HEK293 (cell line): ENCODE data around the gene TJP3.

Source experiments
- CTCF ChIA-PET: fragments of 350-600 bp; formaldehyde crosslinking; extraction: SDS; loops from one replicate; lab custom pipeline; 2021; ENCODE audit warnings: antibody characterized with exemption; lab: Yijun Ruan, JAX
- POLR2A ChIA-PET: fragments of 300-600 bp; formaldehyde crosslinking; extraction: SDS; loops from one replicate; lab custom pipeline; 2020; ENCODE audit warnings: antibody characterized with exemption, inconsistent platforms; lab: Yijun Ruan, JAX
- H3K27ac ChIP-seq: fragments of 200-500 bp; sonication (Bioruptor generic); 2 replicates; pipeline ENCODE4 v1.5.1; 2014; ENCODE audit warnings: low read depth, low read length, control low read depth, inconsistent platforms; ENCODE audit errors: extremely low read depth
- H3K36me3 ChIP-seq, 2 experiments: fragments of 200-500 bp in 1 of 2; sonication (Bioruptor generic) in 1 of 2; 1 replicate in 1 of 2; 2 replicates in 1 of 2; pipeline ENCODE4 v1.5.1; 2014 to 2017; ENCODE audit warnings: inconsistent platforms in 2 of 2, low read length in 2 of 2; ENCODE audit not compliant: control insufficient read depth in 2 of 2, insufficient read depth in 1 of 2
- H3K4me1 ChIP-seq: fragments of 200-500 bp; sonication (Bioruptor generic); 2 replicates; pipeline ENCODE4 v1.5.1; 2014; ENCODE audit warnings: mild to moderate bottlenecking, low read length, inconsistent platforms; ENCODE audit not compliant: control insufficient read depth, insufficient read depth
- H3K4me3 ChIP-seq: 2 replicates; pipeline ENCODE4 v1.5.1; 2011; ENCODE audit warnings: low read depth, mild to moderate bottlenecking, control low read depth, low read length, moderate library complexity
- H3K9me3 ChIP-seq: fragments of 200-500 bp; sonication (Bioruptor generic); 2 replicates; pipeline ENCODE4 v1.5.1; 2014; ENCODE audit warnings: low read depth, low read length, inconsistent platforms; ENCODE audit not compliant: control insufficient read depth, insufficient read depth
- BCL11A ChIP-seq: fragments of 450-650 bp; formaldehyde crosslinking; IDR thresholded peaks from 2 replicates; pipeline ENCODE4 v1.5.1; 2016; ENCODE audit warnings: low read depth, missing biosample characterization, missing genetic modification characterization
- BCL11B ChIP-seq: fragments of 450-650 bp; formaldehyde crosslinking; IDR thresholded peaks from 2 replicates; pipeline ENCODE4 v1.5.1; 2016; ENCODE audit warnings: low read depth, missing biosample characterization, missing genetic modification characterization
- IKZF3 ChIP-seq: fragments of 450-650 bp; IDR thresholded peaks from 2 replicates; pipeline ENCODE4 v1.5.0; 2018; ENCODE audit warnings: missing biosample characterization, mild to moderate bottlenecking, missing genetic modification characterization, moderate library complexity
- SP3 ChIP-seq: fragments of 450-650 bp; formaldehyde crosslinking; IDR thresholded peaks from 2 replicates; pipeline ENCODE4 v1.5.1; 2016; ENCODE audit warnings: missing biosample characterization, missing genetic modification characterization
- ZFP69B ChIP-seq: fragments of 450-650 bp; formaldehyde crosslinking; IDR thresholded peaks from 2 replicates; pipeline ENCODE4 v1.5.1; 2016; ENCODE audit warnings: missing biosample characterization, missing genetic modification characterization
- ZIC2 ChIP-seq: fragments of 450-650 bp; formaldehyde crosslinking; IDR thresholded peaks from 2 replicates; pipeline ENCODE4 v1.5.1; 2016; ENCODE audit warnings: missing biosample characterization, missing genetic modification characterization
- ZNF19 ChIP-seq: fragments of 450-650 bp; formaldehyde crosslinking; IDR thresholded peaks from 2 replicates; pipeline ENCODE4; 2016; ENCODE audit warnings: missing biosample characterization, missing genetic modification characterization, low read depth
- ZNF585B ChIP-seq: fragments of 450-650 bp; formaldehyde crosslinking; IDR thresholded peaks from 2 replicates; pipeline ENCODE4 v1.5.1; 2016; ENCODE audit warnings: missing biosample characterization, missing genetic modification characterization
- ZNF768 ChIP-seq: fragments of 450-650 bp; formaldehyde crosslinking; IDR thresholded peaks from 2 replicates; pipeline ENCODE4 v1.5.1; 2018; ENCODE audit warnings: missing biosample characterization, mild to moderate bottlenecking, missing genetic modification characterization
- ZXDB ChIP-seq: fragments of 450-650 bp; formaldehyde crosslinking; IDR thresholded peaks from 2 replicates; pipeline ENCODE4 v1.5.1; 2016; ENCODE audit warnings: missing biosample characterization, missing genetic modification characterization
- TF ChIP-seq, protein P1 (sequence below): fragments of 450-650 bp; formaldehyde crosslinking; IDR thresholded peaks from 2 replicates; pipeline ENCODE4 v1.5.1; 2016; ENCODE audit warnings: missing biosample characterization, missing genetic modification characterization
- TF ChIP-seq, protein P2 (sequence below): fragments of 450-650 bp; formaldehyde crosslinking; IDR thresholded peaks from 2 replicates; pipeline ENCODE4 v1.5.1; 2016; ENCODE audit warnings: missing biosample characterization, missing genetic modification characterization
- TF ChIP-seq, protein P3 (sequence below): fragments of 450-650 bp; formaldehyde crosslinking; IDR thresholded peaks from 2 replicates; pipeline ENCODE4 v1.5.1; 2016; ENCODE audit warnings: missing biosample characterization, missing genetic modification characterization
- TF ChIP-seq, protein P4 (sequence below): fragments of 450-650 bp; formaldehyde crosslinking; IDR thresholded peaks from 2 replicates; pipeline ENCODE4 v1.5.1; 2016; ENCODE audit warnings: missing biosample characterization, missing genetic modification characterization

The TJP3 gene

DNA sequence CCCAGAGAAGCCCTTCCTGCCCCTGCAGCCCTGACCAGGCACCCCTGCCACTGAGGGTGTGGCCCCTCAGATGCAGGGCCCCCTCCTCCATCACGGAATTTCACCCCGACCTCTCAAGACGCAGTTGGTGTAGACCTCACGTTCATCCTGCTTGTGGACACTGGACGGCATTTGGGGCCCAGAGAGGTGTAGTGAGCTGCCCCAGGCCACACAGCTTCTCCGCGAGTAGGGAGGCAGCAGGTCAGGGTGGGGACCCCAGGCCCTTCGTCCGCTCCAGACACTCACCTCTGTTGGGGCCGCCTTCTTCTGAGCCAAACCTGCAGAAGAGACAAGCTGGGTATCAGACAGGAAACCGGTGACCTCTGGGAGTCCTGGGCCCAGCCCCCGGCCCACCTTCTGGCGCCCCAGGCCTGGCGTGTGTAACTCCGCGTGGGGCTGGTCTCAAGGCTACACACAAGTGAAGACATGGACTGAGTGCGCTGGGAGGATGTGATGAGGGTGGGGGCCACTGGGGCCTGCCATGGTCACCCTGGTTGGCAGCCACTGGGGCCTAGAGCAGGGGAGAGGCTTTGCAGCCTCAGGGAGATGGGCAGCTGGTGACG is 41.0 kb upstream of the TJP3 start:
- H3K9me3 ChIP-seq: no peaks in the 10 kb centered on the region
- no peak overlapping the region for H3K27ac ChIP-seq
- H3K36me3 ChIP-seq: peaks cover 0 to 26% of the 10 kb centered on the region in 2 experiments; a peak in 2 of 3 replicates
- CTCF ChIA-PET: interaction anchor here (0.6 to 3.5 kb wide), 11 partner anchors 25 to 182 kb away, joined by 3 to 25 read pairs (median 5); partner anchors contain the start of gene PIP5K1C
- POLR2A ChIA-PET: interaction anchor here (1.8 kb wide), 1 partner anchor 302 kb away, joined by 3 read pairs; no protein-coding TSS in a partner anchor
- TF ChIP-seq ZNF19 (no peak), ZXDB (tag by site-specific recombination) (0 out of 2 replicates have a peak, but pooled peaks have one; percentile 24), ZNF768 (tag by site-specific recombination) (peak; percentile 85; the same call in 1 of the 2 replicates)
- no peaks in the 10 kb centered on the region for H3K4me1 ChIP-seq
- H3K4me3 ChIP-seq: no peak overlapping the region

DNA sequence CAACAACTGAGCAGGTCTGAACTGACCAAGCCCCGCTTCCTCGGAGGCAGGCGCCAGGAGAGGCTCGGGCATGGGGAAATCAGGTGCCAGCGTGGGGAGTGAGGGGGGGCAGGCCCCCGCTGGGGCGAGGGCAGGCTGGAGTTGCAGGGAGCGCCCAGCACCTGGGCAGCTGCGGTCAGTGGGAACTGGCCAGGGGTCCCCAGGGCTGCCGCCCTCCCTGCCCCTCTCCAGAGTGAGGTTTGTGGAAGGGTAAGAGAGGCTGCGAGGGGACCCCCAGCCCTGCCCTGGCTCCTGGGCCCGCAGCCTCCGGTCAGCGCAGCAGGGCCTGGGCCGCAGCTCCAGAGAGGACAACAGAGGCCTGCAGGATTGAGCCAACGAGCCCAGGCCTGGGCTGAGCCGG is 40.4 kb upstream of the TJP3 start:
- Histone ChIP-seq H3K9me3 (no peaks in the 10 kb centered on the region), H3K4me3 (no peak overlapping the region), H3K36me3 (peaks cover 0 to 24% of the 10 kb centered on the region in 2 experiments; a peak in 2 of 3 replicates), H3K27ac (no peak overlapping the region), H3K4me1 (no peaks in the 10 kb centered on the region)
- POLR2A ChIA-PET: interaction anchor here (1.8 kb wide), 1 partner anchor 301 kb away, joined by 3 read pairs; no protein-coding TSS in a partner anchor
- TF ChIP-seq, protein P1, sequence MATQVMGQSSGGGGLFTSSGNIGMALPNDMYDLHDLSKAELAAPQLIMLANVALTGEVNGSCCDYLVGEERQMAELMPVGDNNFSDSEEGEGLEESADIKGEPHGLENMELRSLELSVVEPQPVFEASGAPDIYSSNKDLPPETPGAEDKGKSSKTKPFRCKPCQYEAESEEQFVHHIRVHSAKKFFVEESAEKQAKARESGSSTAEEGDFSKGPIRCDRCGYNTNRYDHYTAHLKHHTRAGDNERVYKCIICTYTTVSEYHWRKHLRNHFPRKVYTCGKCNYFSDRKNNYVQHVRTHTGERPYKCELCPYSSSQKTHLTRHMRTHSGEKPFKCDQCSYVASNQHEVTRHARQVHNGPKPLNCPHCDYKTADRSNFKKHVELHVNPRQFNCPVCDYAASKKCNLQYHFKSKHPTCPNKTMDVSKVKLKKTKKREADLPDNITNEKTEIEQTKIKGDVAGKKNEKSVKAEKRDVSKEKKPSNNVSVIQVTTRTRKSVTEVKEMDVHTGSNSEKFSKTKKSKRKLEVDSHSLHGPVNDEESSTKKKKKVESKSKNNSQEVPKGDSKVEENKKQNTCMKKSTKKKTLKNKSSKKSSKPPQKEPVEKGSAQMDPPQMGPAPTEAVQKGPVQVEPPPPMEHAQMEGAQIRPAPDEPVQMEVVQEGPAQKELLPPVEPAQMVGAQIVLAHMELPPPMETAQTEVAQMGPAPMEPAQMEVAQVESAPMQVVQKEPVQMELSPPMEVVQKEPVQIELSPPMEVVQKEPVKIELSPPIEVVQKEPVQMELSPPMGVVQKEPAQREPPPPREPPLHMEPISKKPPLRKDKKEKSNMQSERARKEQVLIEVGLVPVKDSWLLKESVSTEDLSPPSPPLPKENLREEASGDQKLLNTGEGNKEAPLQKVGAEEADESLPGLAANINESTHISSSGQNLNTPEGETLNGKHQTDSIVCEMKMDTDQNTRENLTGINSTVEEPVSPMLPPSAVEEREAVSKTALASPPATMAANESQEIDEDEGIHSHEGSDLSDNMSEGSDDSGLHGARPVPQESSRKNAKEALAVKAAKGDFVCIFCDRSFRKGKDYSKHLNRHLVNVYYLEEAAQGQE (tag by site-specific recombination): no peak
- TF ChIP-seq ZFP69B (no peak), ZIC2 (no peak), BCL11A (tag by site-specific recombination) (no peak), IKZF3 (tag by site-specific recombination) (no peak), BCL11B (tag by site-specific recombination) (no peak), ZNF585B (tag by site-specific recombination) (no peak)
- TF ChIP-seq, protein P2, sequence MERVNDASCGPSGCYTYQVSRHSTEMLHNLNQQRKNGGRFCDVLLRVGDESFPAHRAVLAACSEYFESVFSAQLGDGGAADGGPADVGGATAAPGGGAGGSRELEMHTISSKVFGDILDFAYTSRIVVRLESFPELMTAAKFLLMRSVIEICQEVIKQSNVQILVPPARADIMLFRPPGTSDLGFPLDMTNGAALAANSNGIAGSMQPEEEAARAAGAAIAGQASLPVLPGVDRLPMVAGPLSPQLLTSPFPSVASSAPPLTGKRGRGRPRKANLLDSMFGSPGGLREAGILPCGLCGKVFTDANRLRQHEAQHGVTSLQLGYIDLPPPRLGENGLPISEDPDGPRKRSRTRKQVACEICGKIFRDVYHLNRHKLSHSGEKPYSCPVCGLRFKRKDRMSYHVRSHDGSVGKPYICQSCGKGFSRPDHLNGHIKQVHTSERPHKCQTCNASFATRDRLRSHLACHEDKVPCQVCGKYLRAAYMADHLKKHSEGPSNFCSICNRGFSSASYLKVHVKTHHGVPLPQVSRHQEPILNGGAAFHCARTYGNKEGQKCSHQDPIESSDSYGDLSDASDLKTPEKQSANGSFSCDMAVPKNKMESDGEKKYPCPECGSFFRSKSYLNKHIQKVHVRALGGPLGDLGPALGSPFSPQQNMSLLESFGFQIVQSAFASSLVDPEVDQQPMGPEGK (tag by site-specific recombination): no peak
- TF ChIP-seq, protein P3, sequence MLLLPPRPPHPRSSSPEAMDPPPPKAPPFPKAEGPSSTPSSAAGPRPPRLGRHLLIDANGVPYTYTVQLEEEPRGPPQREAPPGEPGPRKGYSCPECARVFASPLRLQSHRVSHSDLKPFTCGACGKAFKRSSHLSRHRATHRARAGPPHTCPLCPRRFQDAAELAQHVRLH (tag by site-specific recombination): no peak
- CTCF ChIA-PET: interaction anchor here (1.3 to 3.5 kb wide), 5 partner anchors 32 to 51 kb away, joined by 3 to 25 read pairs (median 5); partner anchors contain the start of gene PIP5K1C

DNA sequence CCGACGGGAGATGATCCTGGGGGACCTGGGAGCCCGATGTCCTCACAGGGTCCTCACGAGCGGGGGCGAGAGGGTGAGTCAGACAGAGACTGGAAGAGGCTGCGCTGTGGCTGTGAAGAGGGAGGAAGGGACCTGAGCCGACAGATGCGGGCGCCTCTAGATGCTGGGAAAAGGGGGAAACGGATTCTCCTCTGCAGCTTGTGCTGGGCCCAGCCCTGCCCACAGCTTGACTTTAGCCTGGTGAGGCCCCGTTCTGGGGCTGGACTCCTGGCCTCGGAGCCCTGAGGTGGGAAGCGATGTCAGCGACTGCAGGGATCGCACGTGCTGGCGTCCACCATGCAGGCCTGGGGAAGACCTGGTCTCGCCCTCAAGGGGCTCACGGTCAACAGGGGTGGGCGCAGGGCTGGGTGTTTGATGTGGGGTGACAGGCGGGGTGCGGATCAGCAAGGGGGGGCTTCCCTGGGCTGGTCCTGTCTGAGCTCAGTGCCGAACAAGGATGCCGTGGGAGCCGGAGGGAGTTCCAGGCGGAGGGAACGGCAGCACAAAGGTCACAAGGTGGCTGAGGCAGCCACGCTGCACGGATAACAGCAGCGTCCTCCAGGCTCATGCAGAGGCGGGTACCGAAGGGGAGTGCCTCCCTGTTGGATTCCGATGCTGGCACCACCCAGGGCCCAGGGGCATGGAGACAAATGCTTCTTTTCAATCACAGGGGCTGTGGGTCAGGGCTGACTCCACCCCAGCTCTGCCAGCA is 39.7 kb upstream of the TJP3 start:
- ChIA-PET CTCF (interaction anchor here (1.5 to 3.2 kb wide), 2 partner anchors 35 to 50 kb away, joined by 3 to 25 read pairs; no protein-coding TSS in a partner anchor), POLR2A (no interaction called here)
- Histone ChIP-seq H3K36me3 (peaks cover 0 to 17% of the 10 kb centered on the region in 2 experiments; a peak in 1 of 3 replicates), H3K4me1 (no peaks in the 10 kb centered on the region), H3K27ac (no peak overlapping the region), H3K9me3 (no peaks in the 10 kb centered on the region), H3K4me3 (no peak overlapping the region)
- TF ChIP-seq, protein P4, sequence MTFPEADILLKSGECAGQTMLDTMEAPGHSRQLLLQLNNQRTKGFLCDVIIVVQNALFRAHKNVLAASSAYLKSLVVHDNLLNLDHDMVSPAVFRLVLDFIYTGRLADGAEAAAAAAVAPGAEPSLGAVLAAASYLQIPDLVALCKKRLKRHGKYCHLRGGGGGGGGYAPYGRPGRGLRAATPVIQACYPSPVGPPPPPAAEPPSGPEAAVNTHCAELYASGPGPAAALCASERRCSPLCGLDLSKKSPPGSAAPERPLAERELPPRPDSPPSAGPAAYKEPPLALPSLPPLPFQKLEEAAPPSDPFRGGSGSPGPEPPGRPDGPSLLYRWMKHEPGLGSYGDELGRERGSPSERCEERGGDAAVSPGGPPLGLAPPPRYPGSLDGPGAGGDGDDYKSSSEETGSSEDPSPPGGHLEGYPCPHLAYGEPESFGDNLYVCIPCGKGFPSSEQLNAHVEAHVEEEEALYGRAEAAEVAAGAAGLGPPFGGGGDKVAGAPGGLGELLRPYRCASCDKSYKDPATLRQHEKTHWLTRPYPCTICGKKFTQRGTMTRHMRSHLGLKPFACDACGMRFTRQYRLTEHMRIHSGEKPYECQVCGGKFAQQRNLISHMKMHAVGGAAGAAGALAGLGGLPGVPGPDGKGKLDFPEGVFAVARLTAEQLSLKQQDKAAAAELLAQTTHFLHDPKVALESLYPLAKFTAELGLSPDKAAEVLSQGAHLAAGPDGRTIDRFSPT: peak; percentile 24; the same call in 1 of the 2 replicates
- TF ChIP-seq SP3 (tag by site-specific recombination): no peak
